Subcutaneous adipose tissue (tissue), 4 donors: Measurements from ENCODE around the gene GSTO1. TPM values are rescaled to one million over a fixed set of nuclear protein-coding genes. Genes with fewer than 3 reads are reported as not detected.

Experiments
- total RNA-seq, 4 donors: library from RNA; depleted of rRNA; stranded (reverse); fragments of >200 nt; gene quantifications; one replicate each; pipeline ENCODE4 v1.1.0, GENCODE V29; 2016
- TF ChIP-seq, protein P1 (sequence below): fragments of 450-650 bp; IDR thresholded peaks from one replicate; pipeline ENCODE4 v1.5.1; 2016; ENCODE audit warnings: low read depth, mild to moderate bottlenecking, control low read depth, antibody characterized with exemption, moderate library complexity

GSTO1 gene
- total RNA-seq, 4 donors from 2014 or later: 48.8 to 203 (median 88.0) TPM

DNA sequence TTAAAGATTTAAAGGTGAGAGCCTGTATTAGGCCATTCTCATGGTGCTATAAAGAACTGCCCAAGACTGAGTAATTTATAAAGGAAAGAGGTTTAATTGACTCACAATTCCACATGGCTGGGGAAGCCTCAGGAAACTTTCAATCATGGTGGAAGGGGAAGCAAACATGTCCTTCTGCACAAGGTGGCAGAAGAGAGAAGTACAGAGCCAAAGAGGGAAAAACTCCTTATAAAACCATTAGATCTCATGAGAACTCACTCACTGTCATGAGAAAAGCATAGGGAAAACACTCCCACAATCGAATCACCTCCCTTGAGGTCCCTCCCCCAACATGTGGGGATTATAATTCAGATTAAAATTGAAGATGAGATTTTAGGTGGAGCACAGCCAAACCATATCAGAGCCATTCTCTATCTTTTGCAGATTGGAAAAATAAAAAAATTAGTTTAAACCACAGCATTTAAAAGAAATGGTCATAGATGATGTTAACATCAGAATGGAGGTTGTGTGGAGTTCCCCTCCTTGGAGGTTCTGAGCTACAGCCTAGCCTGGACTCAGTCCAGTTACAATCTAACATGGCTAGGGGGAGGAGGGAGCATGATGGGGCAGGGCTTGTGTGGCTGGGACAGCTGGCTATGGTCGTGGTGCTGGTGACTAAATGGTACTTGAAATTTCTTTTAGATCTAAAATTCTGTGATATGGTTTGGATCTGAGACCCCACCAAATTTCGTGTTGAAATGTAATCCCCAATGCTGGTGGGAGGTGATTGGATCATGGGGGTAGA lies 47.4 kb downstream of the GSTO1 start:
- TF ChIP-seq, protein P1, sequence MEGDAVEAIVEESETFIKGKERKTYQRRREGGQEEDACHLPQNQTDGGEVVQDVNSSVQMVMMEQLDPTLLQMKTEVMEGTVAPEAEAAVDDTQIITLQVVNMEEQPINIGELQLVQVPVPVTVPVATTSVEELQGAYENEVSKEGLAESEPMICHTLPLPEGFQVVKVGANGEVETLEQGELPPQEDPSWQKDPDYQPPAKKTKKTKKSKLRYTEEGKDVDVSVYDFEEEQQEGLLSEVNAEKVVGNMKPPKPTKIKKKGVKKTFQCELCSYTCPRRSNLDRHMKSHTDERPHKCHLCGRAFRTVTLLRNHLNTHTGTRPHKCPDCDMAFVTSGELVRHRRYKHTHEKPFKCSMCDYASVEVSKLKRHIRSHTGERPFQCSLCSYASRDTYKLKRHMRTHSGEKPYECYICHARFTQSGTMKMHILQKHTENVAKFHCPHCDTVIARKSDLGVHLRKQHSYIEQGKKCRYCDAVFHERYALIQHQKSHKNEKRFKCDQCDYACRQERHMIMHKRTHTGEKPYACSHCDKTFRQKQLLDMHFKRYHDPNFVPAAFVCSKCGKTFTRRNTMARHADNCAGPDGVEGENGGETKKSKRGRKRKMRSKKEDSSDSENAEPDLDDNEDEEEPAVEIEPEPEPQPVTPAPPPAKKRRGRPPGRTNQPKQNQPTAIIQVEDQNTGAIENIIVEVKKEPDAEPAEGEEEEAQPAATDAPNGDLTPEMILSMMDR: no peak

DNA sequence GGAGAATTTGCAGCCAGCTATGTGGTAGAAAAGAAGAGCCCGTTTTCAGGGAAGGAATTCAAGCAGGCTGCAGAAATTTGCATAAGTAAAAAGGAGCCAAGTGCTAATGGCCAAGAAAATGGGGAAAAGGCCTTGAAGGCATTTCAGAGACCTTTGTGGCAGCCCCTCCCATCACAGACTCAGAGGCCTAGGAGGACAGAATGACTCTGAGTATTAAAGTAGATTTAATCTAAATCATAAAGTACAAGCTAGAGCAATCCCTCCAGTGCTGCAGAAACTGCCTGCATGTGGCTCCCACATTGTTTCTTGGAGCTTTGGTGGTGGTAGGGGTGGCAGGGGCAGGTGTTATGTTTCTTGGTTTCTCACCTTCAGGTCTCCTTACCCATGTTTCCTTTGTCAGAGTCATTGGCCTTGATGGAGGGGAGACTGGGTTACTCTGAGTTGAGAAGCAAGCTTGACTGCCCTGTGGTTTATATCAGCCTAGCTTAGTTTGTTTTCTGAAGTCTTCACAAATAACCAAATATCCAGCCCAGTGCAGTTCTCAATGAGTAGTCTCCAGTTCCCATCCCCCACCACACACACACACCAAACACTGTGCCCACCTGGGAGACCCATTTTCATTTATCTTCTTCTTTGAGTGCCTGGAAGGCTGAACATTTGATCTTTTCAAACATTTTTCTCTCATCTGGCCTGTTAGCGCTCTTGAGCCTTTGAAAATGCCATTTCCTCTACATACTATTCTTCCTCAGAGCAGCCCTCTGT lies 49.1 kb downstream of the GSTO1 start:
- TF ChIP-seq, protein P1: no peak

DNA sequence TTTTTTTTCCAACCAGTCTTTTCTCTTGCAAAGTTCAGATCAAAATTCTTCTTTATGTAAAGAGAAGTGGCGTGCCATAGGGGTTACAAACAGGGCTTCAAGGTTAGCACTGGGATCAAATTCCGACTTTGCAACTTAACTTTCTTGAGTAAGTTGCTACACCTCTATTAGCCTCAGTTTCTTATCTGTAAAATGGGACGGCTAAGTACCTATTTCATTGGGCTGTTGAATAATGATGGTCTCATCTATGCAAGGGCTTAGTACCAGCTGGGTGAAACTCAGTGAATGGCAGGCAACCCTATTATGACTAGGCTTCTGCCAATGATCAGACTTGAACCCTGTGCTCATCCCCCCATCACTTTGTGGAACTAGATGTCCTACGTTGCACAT lies 49.7 kb downstream of the GSTO1 start:
- TF ChIP-seq, protein P1: no peak

DNA sequence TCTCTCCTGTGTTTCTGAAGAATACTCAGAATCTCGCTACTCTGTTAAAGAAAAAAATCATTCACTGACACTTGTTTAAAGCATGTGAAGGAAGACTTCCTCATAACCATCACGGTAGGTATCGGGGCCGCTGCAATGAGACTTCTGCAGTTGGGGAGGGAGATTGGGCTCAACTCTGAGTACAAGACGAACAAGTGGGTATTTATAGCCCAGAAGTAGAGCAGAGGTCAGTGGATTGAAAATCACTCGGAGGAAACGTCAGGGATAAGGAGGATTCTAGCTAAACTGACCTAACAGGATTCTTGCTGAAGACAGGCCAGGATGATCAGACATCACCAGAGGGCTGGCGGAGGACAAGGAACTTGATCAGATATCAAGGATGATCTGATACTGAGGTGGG lies 50.2 kb downstream of the GSTO1 start:
- TF ChIP-seq, protein P1: no peak

DNA sequence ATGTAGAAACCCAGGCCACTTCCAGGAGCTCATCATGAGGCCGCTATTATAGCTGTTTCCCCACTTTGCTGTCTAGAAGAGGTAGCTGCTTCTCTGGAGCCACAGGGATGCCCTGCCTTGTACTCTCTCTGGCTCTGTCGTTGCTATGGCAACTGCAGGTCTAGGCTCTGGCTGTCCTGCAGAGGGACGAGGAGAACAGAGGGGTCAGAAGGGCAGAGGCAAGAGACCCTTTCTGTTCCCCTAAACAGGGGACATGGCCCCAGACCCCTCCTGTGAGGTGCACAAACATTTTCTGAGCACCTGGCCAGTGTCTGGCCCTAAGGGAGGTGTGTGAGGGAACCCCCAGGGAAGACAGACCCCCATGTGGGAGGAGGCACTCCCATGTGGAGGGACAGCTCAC lies 52.2 kb downstream of the GSTO1 start:
- TF ChIP-seq, protein P1: no peak

DNA sequence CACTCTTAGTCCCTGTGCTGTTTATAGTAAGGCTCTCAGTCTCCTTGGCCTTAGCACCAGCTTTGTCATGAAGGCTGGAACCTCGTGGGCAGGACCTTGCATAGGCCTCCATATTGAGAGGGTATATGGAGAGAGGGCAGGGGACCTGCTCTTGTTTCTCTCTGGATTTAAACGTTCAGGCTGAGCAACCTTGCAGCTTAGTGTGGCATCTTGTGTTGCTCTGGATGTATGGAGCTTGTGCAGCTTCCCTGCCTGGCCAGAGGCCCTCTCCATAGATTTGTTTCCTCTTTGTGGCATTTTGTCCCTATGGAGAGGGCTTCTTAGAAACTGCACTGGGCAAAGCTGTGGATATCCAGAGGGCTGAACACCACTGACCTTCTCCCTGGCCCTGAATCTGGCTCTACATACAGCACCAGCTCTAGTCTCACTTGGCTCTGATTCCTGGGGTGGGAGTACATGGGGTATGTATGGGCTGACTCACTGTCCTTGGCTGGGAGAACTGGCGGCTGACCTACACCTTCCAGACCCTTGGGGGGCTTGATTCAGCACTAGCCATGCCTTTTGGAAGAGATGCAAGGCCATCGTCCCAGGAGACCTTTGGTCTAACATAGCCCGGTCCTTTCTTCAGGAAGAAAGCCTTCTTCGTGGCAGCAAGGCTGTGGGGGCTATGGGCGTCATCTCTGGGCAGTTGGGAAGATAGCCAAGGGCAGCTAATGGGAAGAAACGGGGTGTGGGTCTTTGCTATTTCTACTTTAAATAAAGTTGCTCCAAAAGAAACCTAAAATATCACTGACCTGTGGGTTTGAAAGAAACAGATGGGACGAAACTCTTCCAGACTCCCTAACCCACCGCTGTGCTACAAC lies 53.1 kb downstream of the GSTO1 start:
- TF ChIP-seq, protein P1: no peak
